ENCODE results near the gene MACROD2. TPM values are rescaled to one million over a fixed set of nuclear protein-coding genes. Genes with fewer than 3 reads are reported as not detected.

Gene MACROD2
- polyA plus RNA-seq, 1 donor from 2014 or later = 23.2 TPM

DNA sequence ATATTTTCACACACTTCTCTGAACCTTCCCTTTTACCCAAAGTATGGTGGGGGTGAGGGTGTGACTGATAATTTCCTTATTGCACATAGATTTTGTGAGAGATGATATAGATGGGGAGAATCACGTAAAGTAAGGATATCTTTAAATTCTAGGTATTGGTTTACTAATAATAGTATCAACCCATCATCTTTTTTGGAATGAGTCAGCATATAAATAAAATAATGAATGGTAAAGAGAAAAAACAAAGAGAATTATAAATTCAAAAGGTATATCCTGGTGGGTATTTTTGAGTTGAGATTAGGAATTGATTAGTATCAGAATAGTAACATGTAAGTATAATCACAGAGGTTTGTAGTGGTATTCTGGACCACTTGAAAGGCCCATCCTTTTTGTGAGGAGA lies 56.1 kb downstream of the MACROD2 start:
- no peaks in the 10 kb centered on the region for H3K27me3 ChIP-seq (ENCODE audit: insufficient read depth, low read depth, low read length)

DNA sequence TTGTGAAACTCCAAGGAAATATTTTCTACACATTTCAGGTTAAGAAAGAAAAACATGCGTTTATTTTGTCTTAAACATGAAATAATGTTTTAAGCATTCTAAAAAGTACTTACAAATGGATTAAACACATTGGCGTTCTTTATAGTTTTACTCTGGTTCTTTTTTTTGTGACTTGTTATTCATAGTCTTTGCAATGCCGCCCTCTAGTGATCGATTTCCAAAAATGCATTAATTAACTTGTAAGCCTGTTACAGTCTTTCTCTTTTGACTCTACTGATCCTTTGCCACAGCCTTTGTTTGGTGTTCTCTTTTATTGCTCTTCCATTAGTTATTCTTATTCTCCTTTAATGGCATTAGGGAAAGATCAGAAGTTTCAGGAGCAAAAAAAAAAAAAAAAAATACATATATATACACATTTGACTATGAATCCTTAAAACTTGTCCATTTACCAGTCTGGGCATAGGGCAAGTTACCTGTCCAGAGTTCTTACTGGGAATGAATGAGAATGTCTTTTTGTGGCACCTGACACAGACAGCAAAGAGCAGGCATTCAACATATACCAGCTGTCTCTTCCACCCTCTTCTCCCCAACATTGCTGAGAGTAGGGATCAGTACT lies 59.9 kb downstream of the MACROD2 start:
- Histone ChIP-seq H3K27ac (ENCODE audit: low read length) (no peak overlapping the region), H3K79me2 (replicated peaks; ENCODE audit: insufficient read depth, low read length) (no peaks in the 10 kb centered on the region), H3K9ac (ENCODE audit: low read length) (no peak overlapping the region), H3K4me3 (ENCODE audit: low read length) (no peak overlapping the region), H3K27me3 (ENCODE audit: insufficient read depth, low read depth, low read length) (no peaks in the 10 kb centered on the region), H4K20me1 (ENCODE audit: insufficient read depth) (no peaks in the 10 kb centered on the region), H3K36me3 (ENCODE audit: insufficient read depth, low read length) (no peaks in the 10 kb centered on the region), H3K9me3 (ENCODE audit: low read length) (no peaks in the 10 kb centered on the region), H3F3A (ENCODE audit: insufficient read depth, low read length, poor library complexity, severe bottlenecking) (no peaks in the 10 kb centered on the region), H2AFZ (ENCODE audit: low read depth, low read length) (no peak overlapping the region), H3K9me2 (ENCODE audit: insufficient read depth, low read length) (no peaks in the 10 kb centered on the region), H3K4me2 (ENCODE audit: low read length) (no peak overlapping the region)
- TF ChIP-seq SMC3 (conservative IDR thresholded peaks at IDR 0.05; ENCODE audit: poor library complexity) (peak; percentile 81), MXI1 (conservative IDR thresholded peaks at IDR 0.05; ENCODE audit: poor library complexity, severe bottlenecking) (no peak), POLR2AphosphoS5 (IDR thresholded peaks at IDR 0.05) (no peak), RAD21 (conservative IDR thresholded peaks at IDR 0.05) (peak; percentile 87), TAF1 (IDR thresholded peaks at IDR 0.05; ENCODE audit: low read depth) (no peak), EZH2 (IDR thresholded peaks at IDR 0.05; ENCODE audit: borderline replicate concordance, insufficient read depth, low read length, poor library complexity, severe bottlenecking) (no peak), EP300 (conservative IDR thresholded peaks at IDR 0.05; ENCODE audit: poor library complexity, severe bottlenecking) (no peak)
- TF ChIP-seq, protein P1, sequence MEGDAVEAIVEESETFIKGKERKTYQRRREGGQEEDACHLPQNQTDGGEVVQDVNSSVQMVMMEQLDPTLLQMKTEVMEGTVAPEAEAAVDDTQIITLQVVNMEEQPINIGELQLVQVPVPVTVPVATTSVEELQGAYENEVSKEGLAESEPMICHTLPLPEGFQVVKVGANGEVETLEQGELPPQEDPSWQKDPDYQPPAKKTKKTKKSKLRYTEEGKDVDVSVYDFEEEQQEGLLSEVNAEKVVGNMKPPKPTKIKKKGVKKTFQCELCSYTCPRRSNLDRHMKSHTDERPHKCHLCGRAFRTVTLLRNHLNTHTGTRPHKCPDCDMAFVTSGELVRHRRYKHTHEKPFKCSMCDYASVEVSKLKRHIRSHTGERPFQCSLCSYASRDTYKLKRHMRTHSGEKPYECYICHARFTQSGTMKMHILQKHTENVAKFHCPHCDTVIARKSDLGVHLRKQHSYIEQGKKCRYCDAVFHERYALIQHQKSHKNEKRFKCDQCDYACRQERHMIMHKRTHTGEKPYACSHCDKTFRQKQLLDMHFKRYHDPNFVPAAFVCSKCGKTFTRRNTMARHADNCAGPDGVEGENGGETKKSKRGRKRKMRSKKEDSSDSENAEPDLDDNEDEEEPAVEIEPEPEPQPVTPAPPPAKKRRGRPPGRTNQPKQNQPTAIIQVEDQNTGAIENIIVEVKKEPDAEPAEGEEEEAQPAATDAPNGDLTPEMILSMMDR (IDR thresholded peaks at IDR 0.05; ENCODE audit: poor library complexity, severe bottlenecking) = peak; percentile 83

More for the DNA sequence above, 56.1 kb downstream of the MACROD2 start:
- TF ChIP-seq EZH2 (IDR thresholded peaks at IDR 0.05; ENCODE audit: borderline replicate concordance, insufficient read depth, low read length, poor library complexity, severe bottlenecking) (no peak), TAF1 (IDR thresholded peaks at IDR 0.05; ENCODE audit: low read depth) (no peak)
- TF ChIP-seq, protein P2, sequence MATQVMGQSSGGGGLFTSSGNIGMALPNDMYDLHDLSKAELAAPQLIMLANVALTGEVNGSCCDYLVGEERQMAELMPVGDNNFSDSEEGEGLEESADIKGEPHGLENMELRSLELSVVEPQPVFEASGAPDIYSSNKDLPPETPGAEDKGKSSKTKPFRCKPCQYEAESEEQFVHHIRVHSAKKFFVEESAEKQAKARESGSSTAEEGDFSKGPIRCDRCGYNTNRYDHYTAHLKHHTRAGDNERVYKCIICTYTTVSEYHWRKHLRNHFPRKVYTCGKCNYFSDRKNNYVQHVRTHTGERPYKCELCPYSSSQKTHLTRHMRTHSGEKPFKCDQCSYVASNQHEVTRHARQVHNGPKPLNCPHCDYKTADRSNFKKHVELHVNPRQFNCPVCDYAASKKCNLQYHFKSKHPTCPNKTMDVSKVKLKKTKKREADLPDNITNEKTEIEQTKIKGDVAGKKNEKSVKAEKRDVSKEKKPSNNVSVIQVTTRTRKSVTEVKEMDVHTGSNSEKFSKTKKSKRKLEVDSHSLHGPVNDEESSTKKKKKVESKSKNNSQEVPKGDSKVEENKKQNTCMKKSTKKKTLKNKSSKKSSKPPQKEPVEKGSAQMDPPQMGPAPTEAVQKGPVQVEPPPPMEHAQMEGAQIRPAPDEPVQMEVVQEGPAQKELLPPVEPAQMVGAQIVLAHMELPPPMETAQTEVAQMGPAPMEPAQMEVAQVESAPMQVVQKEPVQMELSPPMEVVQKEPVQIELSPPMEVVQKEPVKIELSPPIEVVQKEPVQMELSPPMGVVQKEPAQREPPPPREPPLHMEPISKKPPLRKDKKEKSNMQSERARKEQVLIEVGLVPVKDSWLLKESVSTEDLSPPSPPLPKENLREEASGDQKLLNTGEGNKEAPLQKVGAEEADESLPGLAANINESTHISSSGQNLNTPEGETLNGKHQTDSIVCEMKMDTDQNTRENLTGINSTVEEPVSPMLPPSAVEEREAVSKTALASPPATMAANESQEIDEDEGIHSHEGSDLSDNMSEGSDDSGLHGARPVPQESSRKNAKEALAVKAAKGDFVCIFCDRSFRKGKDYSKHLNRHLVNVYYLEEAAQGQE (IDR thresholded peaks at IDR 0.05; ENCODE audit: borderline replicate concordance) = no peak
- TF ChIP-seq, protein P1 (IDR thresholded peaks at IDR 0.05; ENCODE audit: poor library complexity, severe bottlenecking) = no peak
- Histone ChIP-seq H2AFZ (ENCODE audit: low read depth, low read length) (no peak overlapping the region), H3K36me3 (ENCODE audit: insufficient read depth, low read length) (no peaks in the 10 kb centered on the region), H3K4me3 (ENCODE audit: low read length) (no peak overlapping the region), H3K4me2 (ENCODE audit: low read length) (no peak overlapping the region), H3F3A (ENCODE audit: insufficient read depth, low read length, poor library complexity, severe bottlenecking) (no peaks in the 10 kb centered on the region), H4K20me1 (ENCODE audit: insufficient read depth) (no peaks in the 10 kb centered on the region), H3K27ac (ENCODE audit: low read length) (no peak overlapping the region), H3K9me2 (ENCODE audit: insufficient read depth, low read length) (no peaks in the 10 kb centered on the region), H3K79me2 (replicated peaks; ENCODE audit: insufficient read depth, low read length) (no peaks in the 10 kb centered on the region), H3K9ac (ENCODE audit: low read length) (no peak overlapping the region), H3K9me3 (ENCODE audit: low read length) (no peaks in the 10 kb centered on the region)
